Nephron progenitor cell (in vitro differentiated cells): ENCODE measurements around the gene CMPK1.

ENCODE experiments used
- DNase-seq: peaks from one replicate; pipeline ENCODE4 v3.0.0; 2021
- H3K27ac Mint-ChIP-seq: 2 replicates; pipeline ENCODE4 v1.8.0; 2021; ENCODE audit warnings: mild to moderate bottlenecking, moderate library complexity, mixed read lengths
- H3K27me3 Mint-ChIP-seq: 2 replicates; pipeline ENCODE4 v1.8.0; 2021; ENCODE audit warnings: mild to moderate bottlenecking, low read depth, mixed read lengths; ENCODE audit not compliant: poor library complexity
- H3K36me3 Mint-ChIP-seq: 2 replicates; pipeline ENCODE4 v1.8.0; 2021; ENCODE audit warnings: low read depth, mixed read lengths
- H3K4me1 Mint-ChIP-seq: 2 replicates; pipeline ENCODE4 v1.8.0; 2021; ENCODE audit warnings: mixed read lengths
- H3K4me3 Mint-ChIP-seq: 2 replicates; pipeline ENCODE4 v1.8.0; 2021; ENCODE audit warnings: mild to moderate bottlenecking, moderate library complexity, mixed read lengths
- H3K9me3 Mint-ChIP-seq: 2 replicates; pipeline ENCODE4 v1.8.0; 2021; ENCODE audit warnings: mild to moderate bottlenecking, moderate library complexity, mixed read lengths
- CTCF ChIP-seq: fragments of 200-600 bp; sonication (generic); IDR thresholded peaks from 2 replicates; pipeline ENCODE4 v1.5.0; 2021; ENCODE audit warnings: antibody characterized with exemption

The CMPK1 gene

GRCh38 chr1:47402591-47402990 lies 69.0 kb downstream of the CMPK1 start:
- no peak for DNase-seq
- no peak overlapping the region for H3K4me3 Mint-ChIP-seq
- no peak overlapping the region for H3K27ac Mint-ChIP-seq
- H3K4me1 Mint-ChIP-seq = peaks cover 48% of the 10 kb centered on the region
- H3K9me3 Mint-ChIP-seq = no peaks in the 10 kb centered on the region
- TF ChIP-seq CTCF = no peak
- no peaks in the 10 kb centered on the region for H3K36me3 Mint-ChIP-seq
- H3K27me3 Mint-ChIP-seq = peaks cover 82% of the 10 kb centered on the region

- no peak for TF ChIP-seq CTCF
- Mint-ChIP-seq H3K27ac (no peak overlapping the region), H3K4me1 (peaks cover 48% of the 10 kb centered on the region), H3K36me3 (no peaks in the 10 kb centered on the region), H3K27me3 (peaks cover 74% of the 10 kb centered on the region), H3K4me3 (no peak overlapping the region), H3K9me3 (no peaks in the 10 kb centered on the region)
- DNase-seq = no peak
Measured at GRCh38 chr1:47403321-47403910, 69.8 kb downstream of the CMPK1 start.

GRCh38 chr1:47405697-47406096 lies 72.1 kb downstream of the CMPK1 start:
- Mint-ChIP-seq H3K4me1 (peaks cover 45% of the 10 kb centered on the region), H3K27ac (no peak overlapping the region), H3K27me3 (peaks cover 75% of the 10 kb centered on the region), H3K9me3 (no peaks in the 10 kb centered on the region), H3K4me3 (no peak overlapping the region), H3K36me3 (no peaks in the 10 kb centered on the region)
- TF ChIP-seq CTCF = no peak
- no peak for DNase-seq

- peaks cover 72% of the 10 kb centered on the region for H3K27me3 Mint-ChIP-seq
- TF ChIP-seq CTCF = no peak
- no peak overlapping the region for H3K4me3 Mint-ChIP-seq
- H3K36me3 Mint-ChIP-seq = no peaks in the 10 kb centered on the region
- H3K27ac Mint-ChIP-seq = no peak overlapping the region
- no peaks in the 10 kb centered on the region for H3K9me3 Mint-ChIP-seq
- DNase-seq = no peak
- peaks cover 38% of the 10 kb centered on the region for H3K4me1 Mint-ChIP-seq
Measured at GRCh38 chr1:47406966-47407365, 73.4 kb downstream of the CMPK1 start.

GRCh38 chr1:47407481-47407880 lies 73.9 kb downstream of the CMPK1 start:
- no peaks in the 10 kb centered on the region for H3K9me3 Mint-ChIP-seq
- H3K27ac Mint-ChIP-seq = no peak overlapping the region
- no peaks in the 10 kb centered on the region for H3K36me3 Mint-ChIP-seq
- no peak for TF ChIP-seq CTCF
- H3K27me3 Mint-ChIP-seq = peaks cover 70% of the 10 kb centered on the region
- no peak for DNase-seq
- H3K4me1 Mint-ChIP-seq = peaks cover 38% of the 10 kb centered on the region
- no peak overlapping the region for H3K4me3 Mint-ChIP-seq

- TF ChIP-seq CTCF = no peak
- no peaks in the 10 kb centered on the region for H3K36me3 Mint-ChIP-seq
- H3K27me3 Mint-ChIP-seq = peaks cover 77% of the 10 kb centered on the region
- no peak overlapping the region for H3K4me3 Mint-ChIP-seq
- no peak overlapping the region for H3K27ac Mint-ChIP-seq
- H3K4me1 Mint-ChIP-seq = peaks cover 20% of the 10 kb centered on the region
- H3K9me3 Mint-ChIP-seq = no peaks in the 10 kb centered on the region
- no peak for DNase-seq
Measured at GRCh38 chr1:47409311-47410067, 75.9 kb downstream of the CMPK1 start.
